B cell (primary cell): ENCODE measurements around the gene SYMPK.

Experiments
- EZH2 ChIP-seq: IDR thresholded peaks from 2 replicates; pipeline ENCODE4 v1.6.1; 2012; ENCODE audit warnings: borderline replicate concordance, low read depth, mild to moderate bottlenecking, moderate library complexity, low read length; ENCODE audit not compliant: insufficient read depth, poor library complexity, severe bottlenecking
- TF ChIP-seq, protein P1 (sequence below): fragments of 200-600 bp; IDR thresholded peaks from one replicate; pipeline ENCODE4 v1.8.0; 2022; ENCODE audit warnings: antibody characterized with exemption, mild to moderate bottlenecking

DNA sequence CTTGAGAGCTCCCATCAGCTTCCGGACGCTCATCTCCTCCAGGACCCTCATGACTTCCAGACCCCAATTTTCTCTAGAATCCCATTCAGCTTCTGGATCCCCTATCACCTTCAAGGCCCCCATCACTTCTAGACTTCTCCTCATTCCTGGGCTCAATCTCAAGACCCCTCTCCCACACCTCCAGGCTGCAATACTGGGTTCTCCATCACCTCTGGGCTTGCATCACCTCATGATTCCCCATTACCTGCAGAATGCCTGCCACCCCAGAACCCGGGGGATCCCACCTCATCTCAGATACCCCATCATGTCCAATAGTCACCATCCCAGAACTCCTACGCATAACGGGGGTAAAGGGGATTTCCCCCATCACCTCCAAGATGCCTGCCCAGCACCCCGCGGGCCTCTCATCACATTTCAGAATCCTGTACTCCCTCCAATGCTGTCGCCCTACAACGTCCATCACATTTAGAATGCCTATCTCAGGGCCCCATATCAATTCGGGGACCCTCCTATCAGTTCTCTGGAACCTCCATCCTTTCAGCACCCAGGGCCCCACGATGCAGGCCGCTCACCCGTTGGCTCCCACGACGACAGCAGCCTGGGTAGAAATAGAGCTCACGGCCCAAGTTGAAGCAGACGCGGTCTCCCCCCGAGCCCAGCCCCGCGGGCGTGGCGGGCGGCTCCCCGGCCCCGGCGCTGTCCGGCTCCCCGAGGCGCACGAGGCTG is 71.0 kb downstream of the SYMPK start:
- TF ChIP-seq, protein P1, sequence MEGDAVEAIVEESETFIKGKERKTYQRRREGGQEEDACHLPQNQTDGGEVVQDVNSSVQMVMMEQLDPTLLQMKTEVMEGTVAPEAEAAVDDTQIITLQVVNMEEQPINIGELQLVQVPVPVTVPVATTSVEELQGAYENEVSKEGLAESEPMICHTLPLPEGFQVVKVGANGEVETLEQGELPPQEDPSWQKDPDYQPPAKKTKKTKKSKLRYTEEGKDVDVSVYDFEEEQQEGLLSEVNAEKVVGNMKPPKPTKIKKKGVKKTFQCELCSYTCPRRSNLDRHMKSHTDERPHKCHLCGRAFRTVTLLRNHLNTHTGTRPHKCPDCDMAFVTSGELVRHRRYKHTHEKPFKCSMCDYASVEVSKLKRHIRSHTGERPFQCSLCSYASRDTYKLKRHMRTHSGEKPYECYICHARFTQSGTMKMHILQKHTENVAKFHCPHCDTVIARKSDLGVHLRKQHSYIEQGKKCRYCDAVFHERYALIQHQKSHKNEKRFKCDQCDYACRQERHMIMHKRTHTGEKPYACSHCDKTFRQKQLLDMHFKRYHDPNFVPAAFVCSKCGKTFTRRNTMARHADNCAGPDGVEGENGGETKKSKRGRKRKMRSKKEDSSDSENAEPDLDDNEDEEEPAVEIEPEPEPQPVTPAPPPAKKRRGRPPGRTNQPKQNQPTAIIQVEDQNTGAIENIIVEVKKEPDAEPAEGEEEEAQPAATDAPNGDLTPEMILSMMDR = no peak
- TF ChIP-seq EZH2 = no peak
